ENCODE measurements around the gene PUM2. TPM values are rescaled to one million over a fixed set of nuclear protein-coding genes. Genes with fewer than 3 reads are reported as not detected.
A peak's percentile ranks its signal among the peaks of the same experiment; 100 is the strongest.

Gene PUM2
- 10 to 100 TPM; 62.0 to 78.2 (median 73.5) TPM for total RNA-seq

DNA sequence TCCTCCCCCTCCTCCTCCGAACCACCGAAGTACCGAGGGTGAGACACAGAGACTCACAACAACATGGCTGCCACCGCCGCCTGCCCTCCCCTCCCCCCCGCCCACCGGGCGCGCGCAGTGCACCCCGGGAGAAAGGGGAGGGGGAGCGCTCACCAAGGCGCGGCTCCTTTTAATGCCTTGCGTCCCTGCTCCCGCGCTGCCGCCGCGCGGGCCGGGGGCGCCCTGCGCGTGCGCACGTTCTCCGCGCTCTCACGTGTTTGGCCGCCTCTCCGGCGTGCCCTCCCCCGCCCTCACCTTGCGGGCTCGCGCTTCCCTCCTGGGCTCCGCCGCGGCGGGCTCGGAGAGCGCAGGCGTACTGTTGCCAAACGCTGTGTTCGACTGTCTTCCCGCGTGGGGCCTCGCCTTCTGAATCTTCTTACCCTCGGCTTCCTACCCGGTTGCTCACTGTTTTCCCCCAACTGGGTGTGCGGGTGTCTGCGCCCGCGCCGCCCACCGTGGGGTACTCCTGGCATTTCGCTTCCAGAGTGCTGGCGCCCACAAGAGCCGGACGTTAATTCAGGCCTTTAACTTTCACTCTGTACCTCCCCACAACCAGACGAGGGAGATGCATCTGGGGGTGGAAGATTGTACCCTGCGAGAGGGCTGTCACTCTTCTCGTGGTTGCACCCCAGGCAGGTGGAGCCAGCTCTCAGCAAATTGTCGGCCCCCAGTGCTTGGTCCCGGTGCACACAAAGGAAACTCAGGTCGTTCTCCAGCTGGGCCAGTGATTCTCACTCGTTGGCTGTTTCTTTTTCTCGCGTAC is at the start of gene PUM2:
TSS of gene PUM2 (minus strand) at position 92 of the 802 bp plus-strand sequence. CDS start 23,484 bp downstream, outside the sequence.
- DNase-seq (ENCODE audit: low spot score in 2 of 2), result peak; percentile 82 to 88
- Histone ChIP-seq H3K36me3 (no peaks in the 10 kb centered on the region), H3K9me3 (no peaks in the 10 kb centered on the region), H3K27me3 (no peaks in the 10 kb centered on the region), H3K4me1 (peaks cover 0 to 52% (median 28%) of the 10 kb centered on the region in 4 donors), H3K4me3 (peak within 1 kb of the TSS; percentile 85 to 96 (median 90)), H3K27ac (peak within 1 kb of the TSS; percentile 94 to 99 (median 97))
- peak in 1 of 2 donors; percentile 98 for TF ChIP-seq EP300 (IDR thresholded peaks at IDR 0.05)
- TF ChIP-seq, protein P1, sequence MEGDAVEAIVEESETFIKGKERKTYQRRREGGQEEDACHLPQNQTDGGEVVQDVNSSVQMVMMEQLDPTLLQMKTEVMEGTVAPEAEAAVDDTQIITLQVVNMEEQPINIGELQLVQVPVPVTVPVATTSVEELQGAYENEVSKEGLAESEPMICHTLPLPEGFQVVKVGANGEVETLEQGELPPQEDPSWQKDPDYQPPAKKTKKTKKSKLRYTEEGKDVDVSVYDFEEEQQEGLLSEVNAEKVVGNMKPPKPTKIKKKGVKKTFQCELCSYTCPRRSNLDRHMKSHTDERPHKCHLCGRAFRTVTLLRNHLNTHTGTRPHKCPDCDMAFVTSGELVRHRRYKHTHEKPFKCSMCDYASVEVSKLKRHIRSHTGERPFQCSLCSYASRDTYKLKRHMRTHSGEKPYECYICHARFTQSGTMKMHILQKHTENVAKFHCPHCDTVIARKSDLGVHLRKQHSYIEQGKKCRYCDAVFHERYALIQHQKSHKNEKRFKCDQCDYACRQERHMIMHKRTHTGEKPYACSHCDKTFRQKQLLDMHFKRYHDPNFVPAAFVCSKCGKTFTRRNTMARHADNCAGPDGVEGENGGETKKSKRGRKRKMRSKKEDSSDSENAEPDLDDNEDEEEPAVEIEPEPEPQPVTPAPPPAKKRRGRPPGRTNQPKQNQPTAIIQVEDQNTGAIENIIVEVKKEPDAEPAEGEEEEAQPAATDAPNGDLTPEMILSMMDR (IDR thresholded peaks at IDR 0.05), result peak in 2 of 5 experiments; percentile 44
- TF ChIP-seq POLR2A (IDR thresholded peaks at IDR 0.05), result peak; percentile 65 to 71
- 0 to 1% methylated on average over 26 to 27 of the region's 70 CpGs for WGBS, 2 donors

- TF ChIP-seq, protein P1 (IDR thresholded peaks at IDR 0.05), result no peak
- TF ChIP-seq EP300 (IDR thresholded peaks at IDR 0.05) (no peak), POLR2A (IDR thresholded peaks at IDR 0.05) (no peak)
- no peak overlapping the region for H3K4me3 ChIP-seq
- no peaks in the 10 kb centered on the region for H3K4me1 ChIP-seq
- no peaks in the 10 kb centered on the region for H3K27me3 ChIP-seq
- no peaks in the 10 kb centered on the region for H3K36me3 ChIP-seq
- WGBS, 2 donors, result 86% methylated on average over 1 of the region's 1 CpG; no CpG with 5 or more reads in 1 of the 2 donors
- no peaks in the 10 kb centered on the region for H3K9me3 ChIP-seq
- no peak for DNase-seq (ENCODE audit: low spot score in 2 of 2)
- H3K27ac ChIP-seq, result no peak overlapping the region
These were observed 49.7 kb upstream of the PUM2 start for GRCh38 chr2:20400306-20400705.

- no peaks in the 10 kb centered on the region for H3K27me3 ChIP-seq
- H3K27ac ChIP-seq, result no peak overlapping the region
- DNase-seq (ENCODE audit: low spot score in 2 of 2), result no peak
- H3K4me1 ChIP-seq, result no peaks in the 10 kb centered on the region
- no peak for TF ChIP-seq POLR2A (IDR thresholded peaks at IDR 0.05)
- TF ChIP-seq, protein P1 (IDR thresholded peaks at IDR 0.05), result no peak
- no peak for TF ChIP-seq EP300 (IDR thresholded peaks at IDR 0.05)
- 69 to 73% methylated on average over 7 of the region's 7 CpGs for WGBS, 2 donors
- H3K4me3 ChIP-seq, result no peak overlapping the region
- no peaks in the 10 kb centered on the region for H3K36me3 ChIP-seq
- H3K9me3 ChIP-seq, result no peaks in the 10 kb centered on the region
These were observed 48.4 kb upstream of the PUM2 start for GRCh38 chr2:20398956-20399567.

- Histone ChIP-seq H3K9me3 (no peaks in the 10 kb centered on the region), H3K27ac (no peak overlapping the region), H3K36me3 (no peaks in the 10 kb centered on the region), H3K4me3 (no peak overlapping the region), H3K27me3 (no peaks in the 10 kb centered on the region), H3K4me1 (no peaks in the 10 kb centered on the region)
- WGBS, 2 donors, result 88 to 91% methylated on average over 5 of the region's 5 CpGs
- TF ChIP-seq, protein P1 (IDR thresholded peaks at IDR 0.05), result no peak
- TF ChIP-seq EP300 (IDR thresholded peaks at IDR 0.05), result no peak
- no peak for TF ChIP-seq POLR2A (IDR thresholded peaks at IDR 0.05)
- no peak for DNase-seq (ENCODE audit: low spot score in 2 of 2)
These were observed 47.3 kb upstream of the PUM2 start for GRCh38 chr2:20397811-20398447.

All from tibial nerve (tissue), 4 donors.